Epithelial cell of proximal tubule (primary cell): ENCODE results near the gene SOX8. TPM values are rescaled to one million over a fixed set of nuclear protein-coding genes. Genes with fewer than 3 reads are reported as not detected.

Source experiments
- DNase-seq: peaks from one replicate; pipeline ENCODE4 v3.0.0-alpha.2; 2011; ENCODE audit warnings: low read depth
- H3K4me3 ChIP-seq: 2 replicates; pipeline ENCODE4 v1.5.1; 2011; ENCODE audit warnings: low read depth, mild to moderate bottlenecking, low read length
- total RNA-seq: library from RNA; depleted of rRNA; stranded (reverse); fragments of >200 nt; gene quantifications from 2 replicates; pipeline ENCODE4 v1.2.3, GENCODE V29; 2015
- TF ChIP-seq, protein P1 (sequence below): conservative IDR thresholded peaks from 2 replicates; pipeline ENCODE4 v1.5.1; 2012; ENCODE audit warnings: low read depth, mild to moderate bottlenecking, low read length

Gene SOX8
- total RNA-seq, 1 donor from 2014 or later: not detected

DNA sequence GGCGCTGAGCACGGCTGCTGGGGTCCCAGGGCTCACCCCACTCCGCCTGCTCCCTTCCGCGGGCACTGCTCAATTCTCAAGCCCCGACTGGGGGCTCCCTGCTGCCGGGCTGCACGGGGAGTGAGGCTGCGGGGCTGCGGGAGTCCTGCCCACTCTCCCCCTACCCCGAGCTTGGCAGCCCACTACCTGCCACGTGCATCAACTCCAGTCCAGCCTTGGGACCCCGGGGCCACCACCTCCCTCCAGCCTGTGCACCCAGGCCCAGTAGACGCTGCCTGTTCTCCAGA, 47.6 kb downstream of the SOX8 start:
- H3K4me3 ChIP-seq: no peak overlapping the region
- DNase-seq: no peak
- TF ChIP-seq, protein P1, sequence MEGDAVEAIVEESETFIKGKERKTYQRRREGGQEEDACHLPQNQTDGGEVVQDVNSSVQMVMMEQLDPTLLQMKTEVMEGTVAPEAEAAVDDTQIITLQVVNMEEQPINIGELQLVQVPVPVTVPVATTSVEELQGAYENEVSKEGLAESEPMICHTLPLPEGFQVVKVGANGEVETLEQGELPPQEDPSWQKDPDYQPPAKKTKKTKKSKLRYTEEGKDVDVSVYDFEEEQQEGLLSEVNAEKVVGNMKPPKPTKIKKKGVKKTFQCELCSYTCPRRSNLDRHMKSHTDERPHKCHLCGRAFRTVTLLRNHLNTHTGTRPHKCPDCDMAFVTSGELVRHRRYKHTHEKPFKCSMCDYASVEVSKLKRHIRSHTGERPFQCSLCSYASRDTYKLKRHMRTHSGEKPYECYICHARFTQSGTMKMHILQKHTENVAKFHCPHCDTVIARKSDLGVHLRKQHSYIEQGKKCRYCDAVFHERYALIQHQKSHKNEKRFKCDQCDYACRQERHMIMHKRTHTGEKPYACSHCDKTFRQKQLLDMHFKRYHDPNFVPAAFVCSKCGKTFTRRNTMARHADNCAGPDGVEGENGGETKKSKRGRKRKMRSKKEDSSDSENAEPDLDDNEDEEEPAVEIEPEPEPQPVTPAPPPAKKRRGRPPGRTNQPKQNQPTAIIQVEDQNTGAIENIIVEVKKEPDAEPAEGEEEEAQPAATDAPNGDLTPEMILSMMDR: no peak

DNA sequence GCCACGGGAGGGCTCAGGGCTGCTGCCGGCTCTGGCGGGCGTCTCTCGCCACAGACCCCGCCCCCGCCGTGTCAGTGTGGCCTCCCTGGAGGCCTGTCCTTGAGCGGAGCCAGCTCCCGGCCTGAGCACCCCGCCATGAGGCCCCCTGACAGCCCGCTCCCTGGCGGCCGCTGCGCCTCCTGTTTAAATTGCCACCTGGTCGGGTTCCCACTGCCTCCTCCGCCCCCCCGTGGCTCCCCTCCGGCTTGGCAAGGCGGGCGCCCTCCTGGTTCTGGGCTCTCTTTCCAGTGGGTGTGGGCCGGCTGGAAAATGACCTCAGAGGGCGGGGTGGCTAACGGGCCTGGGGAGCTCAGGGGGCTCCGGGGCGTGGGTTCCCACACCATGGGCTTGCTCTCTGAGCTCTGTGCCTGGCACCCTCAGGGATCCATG, 48.9 kb downstream of the SOX8 start:
- no peak for DNase-seq
- TF ChIP-seq, protein P1: no peak

DNA sequence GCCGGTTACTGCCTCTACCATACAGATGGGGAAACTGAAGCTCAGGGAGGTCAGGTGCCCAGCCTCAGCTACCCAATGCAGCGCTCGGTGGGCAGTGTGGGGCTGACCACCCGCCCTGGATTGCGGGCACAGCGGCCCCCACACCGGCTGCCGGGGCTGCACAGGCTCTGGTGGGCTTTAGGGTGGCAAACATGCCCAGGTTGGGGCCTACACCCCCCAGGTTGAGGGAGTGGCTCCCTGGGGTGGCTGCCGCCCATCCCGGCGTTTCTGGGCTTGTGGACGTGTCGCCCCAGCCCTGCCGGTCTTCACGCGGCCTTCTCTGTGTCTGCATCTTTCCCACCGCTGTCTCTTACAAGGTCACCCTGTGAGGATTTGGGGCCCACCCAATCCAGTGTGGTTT, 50.1 kb downstream of the SOX8 start:
- TF ChIP-seq, protein P1: no peak
- no peak overlapping the region for H3K4me3 ChIP-seq
- no peak for DNase-seq

More for the DNA sequence above, 48.9 kb downstream of the SOX8 start:
- no peak overlapping the region for H3K4me3 ChIP-seq

DNA sequence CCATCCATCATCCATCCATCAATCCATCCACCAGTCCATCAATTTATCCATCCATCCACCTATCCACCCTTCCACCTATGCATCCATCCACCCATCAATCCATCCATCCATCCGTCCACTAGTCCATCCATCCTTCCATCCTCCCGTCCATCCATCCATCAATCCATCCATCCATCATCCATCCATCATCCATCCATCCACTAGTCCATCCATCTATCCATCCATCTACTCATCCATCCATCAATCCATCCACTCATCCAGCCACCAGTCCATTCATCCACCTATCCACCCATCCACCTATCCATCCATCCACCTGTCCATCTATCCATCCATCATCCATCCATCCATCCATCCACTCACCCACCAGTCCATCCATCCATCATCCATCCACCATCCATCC, 51.0 kb downstream of the SOX8 start:
- no peak overlapping the region for H3K4me3 ChIP-seq
- no peak for DNase-seq
- TF ChIP-seq, protein P1: no peak

DNA sequence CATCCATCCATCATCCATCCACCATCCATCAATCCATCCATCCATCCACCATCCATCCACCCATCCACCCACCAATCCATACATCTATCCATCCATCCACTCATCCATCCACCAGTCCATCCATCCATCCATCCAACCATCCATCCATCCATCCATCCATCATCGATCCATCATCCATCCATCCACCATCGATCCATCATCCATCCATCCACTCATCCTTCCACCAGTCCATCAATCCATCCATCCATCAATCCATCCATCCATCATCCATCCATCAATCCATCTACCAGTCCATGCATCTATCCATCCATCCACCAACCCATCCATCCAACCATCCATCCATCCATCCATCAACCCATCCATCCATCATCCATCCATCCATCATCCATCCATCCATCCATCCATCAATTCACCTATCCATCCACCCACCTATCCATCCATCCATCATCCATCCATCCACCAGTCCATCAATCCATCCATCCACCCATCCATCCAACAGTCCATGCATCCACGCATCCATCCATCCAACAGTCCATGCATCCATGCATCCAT, 51.6 kb downstream of the SOX8 start:
- H3K4me3 ChIP-seq: no peak overlapping the region
- DNase-seq: no peak
- TF ChIP-seq, protein P1: no peak

DNA sequence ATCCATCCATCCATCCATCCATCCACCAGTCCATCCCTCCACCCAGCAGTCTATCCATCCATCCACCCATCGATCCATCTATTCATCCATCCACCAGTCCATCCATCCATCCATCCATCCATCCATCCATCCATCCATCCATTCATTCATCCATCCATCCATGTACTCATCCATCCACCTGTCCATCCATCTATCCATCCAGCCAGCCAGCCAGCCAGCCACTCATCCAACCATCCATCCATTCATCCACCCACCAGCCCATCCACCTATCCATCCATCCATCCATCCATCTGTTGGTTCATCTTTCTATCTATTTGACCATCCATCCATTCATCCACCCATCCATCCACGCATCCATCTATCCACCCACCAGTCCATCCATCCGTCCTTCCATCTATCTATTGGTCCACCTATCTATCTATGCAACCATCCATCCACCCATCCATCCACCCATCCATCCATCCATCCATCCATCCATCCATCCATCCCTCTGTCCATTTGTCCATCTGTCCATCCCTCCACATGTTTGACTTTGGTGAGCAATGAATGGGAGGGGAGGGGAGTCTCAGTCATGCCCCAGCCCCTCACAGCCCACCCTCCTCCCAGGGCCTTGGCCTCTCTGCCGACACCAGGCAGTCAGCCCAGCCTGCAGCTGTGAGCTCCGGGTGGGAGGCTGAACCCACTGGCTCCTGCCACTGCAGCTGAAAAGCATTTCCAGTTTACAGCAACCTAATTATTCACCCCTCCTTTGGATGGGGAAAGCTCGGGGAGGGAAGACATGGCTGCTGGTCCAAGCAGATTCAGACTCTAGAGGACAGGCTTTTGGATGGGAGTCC, 52.9 kb downstream of the SOX8 start:
- no peak for DNase-seq
- TF ChIP-seq, protein P1: no peak
- H3K4me3 ChIP-seq: no peak overlapping the region

DNA sequence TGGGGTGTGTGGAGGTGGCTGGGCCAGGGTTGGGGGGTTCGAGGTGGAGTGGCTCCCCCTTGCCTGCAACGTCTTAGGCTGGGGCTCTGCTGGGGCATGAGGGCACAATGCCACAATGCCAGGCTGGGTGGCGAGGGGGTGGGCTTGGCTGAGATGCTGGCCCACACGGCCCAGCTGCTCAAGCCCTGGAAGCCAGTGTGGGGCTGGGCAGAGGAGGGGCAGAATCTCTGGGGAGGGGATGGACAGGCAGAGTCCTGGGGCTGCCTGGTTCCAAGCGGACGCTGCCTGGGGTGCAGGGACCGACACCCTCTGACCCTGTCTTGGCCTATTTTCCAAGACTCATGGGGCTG, 53.5 kb downstream of the SOX8 start:
- TF ChIP-seq, protein P1: no peak
- DNase-seq: no peak
- no peak overlapping the region for H3K4me3 ChIP-seq
